MM.1S (cell line): Measurements from ENCODE around the gene PHB1.
"Not testable (repeated sequence)": the region's sequence is repeated elsewhere in the genome, so short reads cannot be mapped to it uniquely, and the experiment has no call there.

Experiments used
- DNase-seq: peaks from one replicate; pipeline ENCODE4 v3.0.0-alpha.2; 2015
- H2AFZ ChIP-seq: fragments of 300-600 bp; sonication (generic); 2 replicates; pipeline ENCODE4 v1.6.0; 2016; ENCODE audit warnings: antibody characterized with exemption, low read length
- H3F3A ChIP-seq: fragments of 300-600 bp; sonication (generic); 2 replicates; pipeline ENCODE4 v1.6.1; 2016; ENCODE audit warnings: mild to moderate bottlenecking, antibody characterized with exemption, low read length, moderate library complexity, mixed read lengths; ENCODE audit not compliant: insufficient read depth
- H3K27ac ChIP-seq: fragments of 300-600 bp; sonication (generic); 2 replicates; pipeline ENCODE4 v1.5.1; 2016; ENCODE audit warnings: mild to moderate bottlenecking, low read length
- H3K27me3 ChIP-seq: fragments of 300-600 bp; sonication (generic); replicated peaks from 2 replicates; pipeline ENCODE4 v1.6.0; 2016; ENCODE audit warnings: low read length; ENCODE audit not compliant: insufficient read depth
- H3K36me3 ChIP-seq: fragments of 300-600 bp; sonication (generic); replicated peaks from 2 replicates; pipeline ENCODE4 v1.6.1; 2016; ENCODE audit warnings: mild to moderate bottlenecking, low read length, mixed read lengths; ENCODE audit not compliant: insufficient read depth
- H3K4me1 ChIP-seq: fragments of 300-600 bp; sonication (generic); 2 replicates; pipeline ENCODE4 v1.6.1; 2016; ENCODE audit warnings: low read length, mixed read lengths
- H3K4me2 ChIP-seq: fragments of 300-600 bp; sonication (generic); 2 replicates; pipeline ENCODE4 v1.6.0; 2016; ENCODE audit warnings: low read depth, low read length
- H3K4me3 ChIP-seq: fragments of 300-600 bp; sonication (generic); 2 replicates; pipeline ENCODE4 v1.5.1; 2016; ENCODE audit warnings: low read length, mixed read lengths
- H3K79me2 ChIP-seq: fragments of 300-600 bp; sonication (generic); 2 replicates; pipeline ENCODE4 v1.6.1; 2016; ENCODE audit warnings: mixed run types, low read length, mixed read lengths
- H3K9ac ChIP-seq: fragments of 300-600 bp; sonication (generic); 2 replicates; pipeline ENCODE4 v1.6.1; 2016; ENCODE audit warnings: low read length, mixed read lengths
- H3K9me2 ChIP-seq: fragments of 300-600 bp; sonication (generic); replicated peaks from 2 replicates; pipeline ENCODE4 v1.6.1; 2016; ENCODE audit warnings: mild to moderate bottlenecking, low read length, mixed read lengths; ENCODE audit not compliant: insufficient read depth
- H3K9me3 ChIP-seq: fragments of 300-600 bp; sonication (generic); replicated peaks from 2 replicates; pipeline ENCODE4 v1.6.1; 2016; ENCODE audit warnings: mild to moderate bottlenecking, low read length, mixed read lengths; ENCODE audit not compliant: insufficient read depth
- H4K20me1 ChIP-seq: fragments of 300-600 bp; sonication (generic); 2 replicates; pipeline ENCODE4 v1.6.1; 2016; ENCODE audit warnings: mild to moderate bottlenecking, low read length, moderate library complexity, mixed read lengths; ENCODE audit not compliant: insufficient read depth
- CTCF ChIP-seq: fragments of 300-600 bp; sonication (generic); IDR thresholded peaks from 2 replicates; pipeline ENCODE4 v1.5.1; 2016; ENCODE audit warnings: antibody characterized with exemption, low read length, mixed read lengths
- EZH2 ChIP-seq: fragments of 300-600 bp; sonication (generic); optimal IDR thresholded peaks from 2 replicates; pipeline ENCODE3; 2017; ENCODE audit warnings: low read depth, mild to moderate bottlenecking, antibody characterized with exemption, low read length, mixed read lengths
- EZH2phosphoT487 ChIP-seq: fragments of 300-600 bp; sonication (generic); IDR thresholded peaks from 2 replicates; pipeline ENCODE4 v1.6.1; 2018; ENCODE audit warnings: antibody characterized with exemption, low read length

Gene PHB1

GRCh38 chr17:49431743-49432142 lies 17.1 kb upstream of the PHB1 start:
- H3K36me3 ChIP-seq: no peaks in the 10 kb centered on the region
- no peaks in the 10 kb centered on the region for H3K79me2 ChIP-seq
- no peaks in the 10 kb centered on the region for H3K9me3 ChIP-seq
- no peaks in the 10 kb centered on the region for H3K9me2 ChIP-seq
- DNase-seq: no peak
- no peak overlapping the region for H2AFZ ChIP-seq
- no peaks in the 10 kb centered on the region for H3F3A ChIP-seq
- H3K4me1 ChIP-seq: no peaks in the 10 kb centered on the region
- no peaks in the 10 kb centered on the region for H4K20me1 ChIP-seq
- TF ChIP-seq EZH2 (no peak), CTCF (no peak), EZH2phosphoT487 (no peak)
- H3K4me2 ChIP-seq: no peak overlapping the region
- H3K27ac ChIP-seq: no peak overlapping the region
- peaks cover 78% of the 10 kb centered on the region for H3K27me3 ChIP-seq
- H3K4me3 ChIP-seq: no peak overlapping the region
- no peak overlapping the region for H3K9ac ChIP-seq

DNA sequence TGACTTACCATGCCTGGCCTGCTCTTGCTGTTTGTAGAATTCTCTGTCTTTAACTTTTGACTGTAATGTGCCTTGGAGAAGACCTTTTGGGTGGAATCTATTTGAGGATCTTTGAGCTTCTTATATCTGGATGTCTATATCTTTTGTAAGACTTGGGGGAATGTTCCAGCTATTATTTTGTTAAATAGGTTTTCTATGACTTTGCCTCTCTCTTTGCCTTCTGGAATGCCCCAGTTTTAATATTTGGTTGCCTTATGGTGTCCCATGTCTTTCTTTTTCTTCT lies 10.3 kb upstream of the PHB1 start:
- no peaks in the 10 kb centered on the region for H3K9me3 ChIP-seq
- H2AFZ ChIP-seq: no peak overlapping the region
- no peaks in the 10 kb centered on the region for H3K4me1 ChIP-seq
- H4K20me1 ChIP-seq: no peaks in the 10 kb centered on the region
- H3K36me3 ChIP-seq: no peaks in the 10 kb centered on the region
- DNase-seq: no peak
- no peak overlapping the region for H3K27ac ChIP-seq
- H3K4me2 ChIP-seq: no peak overlapping the region
- no peaks in the 10 kb centered on the region for H3K79me2 ChIP-seq
- H3K27me3 ChIP-seq: peaks cover 55% of the 10 kb centered on the region
- no peak overlapping the region for H3K4me3 ChIP-seq
- H3K9me2 ChIP-seq: no peaks in the 10 kb centered on the region
- H3K9ac ChIP-seq: no peak overlapping the region
- no peaks in the 10 kb centered on the region for H3F3A ChIP-seq
- TF ChIP-seq EZH2 (no peak), EZH2phosphoT487 (no peak), CTCF (no peak)

- H3K36me3 ChIP-seq, H3K4me3 ChIP-seq, DNase-seq, H3F3A ChIP-seq, H3K9ac ChIP-seq, H3K79me2 ChIP-seq, H3K4me2 ChIP-seq, H4K20me1 ChIP-seq, H3K9me2 ChIP-seq, H3K27ac ChIP-seq, H2AFZ ChIP-seq, H3K9me3 ChIP-seq, H3K4me1 ChIP-seq: not testable (repeated sequence)
- peaks cover 51% of the 10 kb centered on the region for H3K27me3 ChIP-seq
These were observed 9.8 kb upstream of the PHB1 start for GRCh38 chr17:49424276-49425003.

DNA sequence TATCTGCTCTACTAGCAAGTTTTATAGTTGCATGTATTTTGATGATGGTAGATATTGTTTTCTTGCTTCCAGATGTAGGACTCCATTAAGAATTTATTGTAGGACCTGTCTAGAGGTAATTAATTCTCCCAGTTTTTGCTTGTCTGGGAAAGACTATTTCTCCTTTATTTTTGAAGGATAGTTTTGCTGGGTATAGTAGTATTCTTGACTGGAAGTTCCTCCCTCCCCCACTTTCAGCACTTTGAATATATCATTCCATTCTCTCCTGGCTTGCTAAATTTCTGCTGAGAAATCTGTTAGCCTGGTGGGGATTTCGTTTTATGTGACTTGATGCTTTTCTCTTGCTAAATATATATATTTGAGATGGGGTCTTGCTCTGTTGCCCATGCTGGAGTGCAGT lies 8.0 kb upstream of the PHB1 start:
- Histone ChIP-seq H4K20me1 (no peaks in the 10 kb centered on the region), H2AFZ (no peak overlapping the region), H3K27me3 (peaks cover 51% of the 10 kb centered on the region), H3K9me3 (no peaks in the 10 kb centered on the region), H3K36me3 (no peaks in the 10 kb centered on the region), H3K27ac (no peak overlapping the region), H3F3A (no peaks in the 10 kb centered on the region), H3K4me3 (no peak overlapping the region), H3K4me2 (no peak overlapping the region), H3K9ac (no peak overlapping the region), H3K9me2 (no peaks in the 10 kb centered on the region), H3K4me1 (no peaks in the 10 kb centered on the region), H3K79me2 (no peaks in the 10 kb centered on the region)
- DNase-seq: no peak
- no peak for TF ChIP-seq EZH2
- no peak for TF ChIP-seq EZH2phosphoT487
- TF ChIP-seq CTCF: no peak

- DNase-seq, H3K9ac ChIP-seq, H3K9me3 ChIP-seq, H3K9me2 ChIP-seq, H3K27ac ChIP-seq, H2AFZ ChIP-seq, H4K20me1 ChIP-seq, H3K4me1 ChIP-seq, H3K4me2 ChIP-seq, H3K36me3 ChIP-seq, H3K79me2 ChIP-seq, H3F3A ChIP-seq, H3K4me3 ChIP-seq: not testable (repeated sequence)
- H3K27me3 ChIP-seq: peaks cover 40% of the 10 kb centered on the region
These were observed 5.1 kb upstream of the PHB1 start for GRCh38 chr17:49419761-49420160.
